GM21423 (cell line): Measurements from ENCODE around the gene RNF44.
"Not testable (repeated sequence)": the region's sequence is repeated elsewhere in the genome, so short reads cannot be mapped to it uniquely, and the experiment has no call there.

Source experiments
- ATAC-seq: cut with Tn5 transposase; IDR thresholded peaks from one replicate; pipeline ENCODE4 v1.9.1; 2021; ENCODE audit warnings: mild to moderate bottlenecking, moderate library complexity; ENCODE audit not compliant: unreplicated experiment

Gene RNF44

DNA sequence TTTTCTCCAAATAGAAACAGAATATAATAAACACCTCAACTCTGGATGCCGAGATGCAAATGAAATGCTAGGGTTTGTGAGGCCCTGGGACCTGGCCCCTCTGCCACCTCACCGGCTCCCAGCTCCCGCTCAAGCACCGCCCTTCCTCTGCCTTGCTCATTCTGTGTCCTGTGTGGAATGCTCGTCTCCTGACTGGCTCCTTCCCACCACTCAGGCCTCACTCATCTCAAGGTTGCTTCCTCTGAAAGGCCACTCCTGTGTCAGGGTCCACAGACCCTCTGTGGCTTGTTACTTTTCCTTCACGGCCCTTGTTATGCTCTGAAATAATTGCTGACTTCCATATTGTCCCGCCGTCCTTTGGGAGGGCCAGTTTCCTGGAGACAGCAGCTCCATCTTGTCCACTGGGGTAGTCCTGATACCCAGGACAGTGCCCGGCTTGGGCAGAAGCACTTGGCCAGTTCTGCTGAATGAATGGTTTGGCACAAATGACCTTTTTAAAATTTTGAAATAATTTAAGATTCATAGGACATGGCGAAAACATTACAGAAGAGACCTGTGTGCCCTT is 15.4 kb downstream of the RNF44 start:
- ATAC-seq: no peak

DNA sequence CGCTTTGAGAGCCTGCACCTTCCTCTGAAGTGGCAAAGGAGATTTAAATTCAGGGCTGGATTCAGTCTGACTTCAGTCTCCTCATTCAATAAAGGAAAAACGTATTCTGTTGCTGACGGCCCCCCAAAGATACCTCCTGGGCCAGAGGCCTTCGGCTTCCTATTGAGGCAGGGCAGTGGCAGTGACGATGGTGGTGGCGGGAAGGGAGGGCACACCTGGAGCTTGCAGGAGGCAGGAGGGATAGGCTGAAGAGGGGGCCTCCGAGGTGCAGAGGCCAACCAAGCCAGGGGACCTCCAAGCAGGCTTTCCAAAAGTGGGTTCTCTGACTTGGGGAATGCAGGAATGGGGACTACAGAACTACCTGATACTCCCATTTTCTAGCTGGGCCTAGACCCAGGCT is 15.9 kb downstream of the RNF44 start:
- ATAC-seq: no peak

DNA sequence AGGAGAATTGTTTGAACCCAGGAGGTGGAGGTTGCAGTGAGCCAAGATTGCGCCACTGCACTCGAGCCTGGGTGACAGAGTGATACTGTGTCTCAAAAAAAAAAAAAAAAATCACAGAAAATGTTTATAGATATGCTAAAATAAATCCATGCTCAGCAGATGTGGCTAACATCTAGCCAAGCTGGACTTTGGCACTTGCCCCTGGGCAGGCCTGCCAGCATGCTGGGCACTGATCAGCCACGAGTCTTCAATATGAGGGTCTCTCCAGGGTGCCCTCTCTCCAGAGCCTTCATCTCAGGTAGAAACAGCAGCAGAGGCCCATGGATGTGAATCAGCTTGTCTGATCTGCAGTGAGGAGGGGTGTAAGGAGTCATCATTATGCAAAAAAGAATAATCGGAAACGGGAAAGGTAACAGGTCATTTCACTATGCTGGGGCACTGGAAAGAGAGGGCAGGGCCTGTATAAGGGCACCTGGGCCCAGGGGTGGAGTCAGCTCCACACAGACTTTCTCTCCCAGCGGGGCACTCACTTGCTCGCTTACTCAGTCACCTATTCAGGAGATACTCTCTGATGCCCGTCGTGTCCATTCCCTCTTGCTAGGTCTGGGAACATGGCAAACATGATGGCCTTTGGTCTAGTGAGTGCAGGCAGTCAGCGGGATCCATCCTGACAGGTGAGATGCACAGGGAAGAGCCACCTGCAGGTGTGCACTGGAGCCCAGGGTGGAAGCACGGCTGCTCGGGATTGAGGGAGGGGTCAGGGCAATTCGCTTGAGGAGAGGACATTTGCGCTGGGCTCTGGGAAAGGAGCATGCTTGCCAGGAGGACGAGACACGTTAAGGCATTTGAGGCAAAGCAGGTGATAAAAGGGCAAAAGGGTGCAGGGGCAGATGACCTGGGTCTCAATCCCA is 17.1 kb downstream of the RNF44 start:
- no peak for ATAC-seq

DNA sequence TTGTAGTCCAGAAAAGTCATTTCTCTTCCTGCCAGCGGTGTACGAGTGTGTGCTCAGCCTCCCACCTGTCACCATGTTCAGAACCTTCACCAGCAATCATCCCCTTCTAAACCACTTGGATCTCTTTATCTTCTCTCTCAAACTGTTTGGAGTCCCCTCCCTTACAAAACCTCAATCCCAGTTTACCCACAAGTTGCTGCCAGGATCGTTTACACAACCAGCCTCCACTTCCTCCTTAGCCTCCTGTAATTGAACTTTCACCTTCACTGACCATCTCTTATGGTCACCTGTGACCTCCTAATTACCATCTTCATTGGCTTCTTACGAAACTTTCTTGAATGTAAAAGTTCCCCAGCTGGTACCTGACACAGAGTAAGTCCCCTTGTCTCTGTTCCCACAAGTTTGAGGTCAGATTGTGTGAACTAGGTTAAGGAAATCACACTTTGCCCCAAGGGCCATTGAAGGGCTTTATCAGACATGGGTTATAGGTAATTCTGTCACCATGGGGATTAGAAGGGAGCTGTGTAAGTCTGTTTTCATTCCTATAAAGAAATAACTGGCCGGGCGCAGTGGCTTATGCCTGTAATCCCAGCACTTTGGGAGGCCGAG is 20.0 kb downstream of the RNF44 start:
- ATAC-seq: no peak

DNA sequence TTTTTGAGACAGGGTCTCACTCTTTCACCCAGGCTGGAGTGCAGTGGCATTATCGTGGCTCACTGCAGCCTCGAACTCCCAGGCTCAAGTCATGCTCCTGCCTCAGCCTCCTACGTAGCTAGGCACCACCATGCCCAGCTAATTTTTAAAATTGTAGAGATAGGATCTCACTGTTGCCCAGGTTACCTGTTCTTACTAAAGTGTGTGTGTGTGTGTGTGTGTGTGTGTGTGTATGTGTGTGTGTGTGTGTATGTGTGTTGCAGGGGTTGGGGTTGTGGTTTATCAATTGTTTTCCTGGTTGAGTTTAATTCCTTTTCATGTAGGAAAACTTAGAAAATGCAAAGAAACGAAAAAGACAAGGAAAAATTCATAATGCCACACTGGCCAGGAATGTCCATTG is 21.8 kb downstream of the RNF44 start:
- ATAC-seq: no peak

DNA sequence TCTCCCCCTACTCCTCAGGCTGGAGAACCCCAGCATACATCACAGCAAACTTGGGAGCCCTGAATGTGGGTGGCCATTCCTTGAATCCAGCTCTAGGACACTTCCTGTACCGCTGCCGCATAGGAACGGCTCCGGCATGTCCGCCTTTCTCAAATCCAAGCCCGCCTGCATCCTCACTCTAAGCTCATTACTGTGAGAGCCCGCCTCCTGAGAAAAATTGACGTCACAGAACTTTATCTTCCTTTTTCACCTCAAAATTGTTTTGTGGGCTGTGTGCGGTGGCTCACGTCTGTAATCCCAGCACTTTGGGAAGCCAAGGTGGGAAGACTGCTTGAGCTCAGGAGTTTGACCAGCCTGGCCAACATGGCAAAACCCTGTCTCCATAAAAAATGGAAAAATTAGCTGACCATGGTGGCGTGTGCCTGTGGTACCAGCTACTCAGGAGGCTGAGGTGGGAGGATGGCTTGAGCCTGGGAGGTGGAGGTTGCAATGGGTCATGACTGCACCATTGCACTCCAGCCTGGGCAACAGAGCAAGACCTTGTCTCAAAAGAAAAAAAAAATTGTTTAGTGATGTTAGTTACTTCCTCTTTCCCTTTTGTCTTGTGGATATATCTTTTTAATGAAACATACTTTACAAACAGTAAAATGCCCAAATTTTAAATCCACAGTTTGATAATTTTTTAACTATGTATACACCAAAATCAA is 22.8 kb downstream of the RNF44 start:
- no peak for ATAC-seq

DNA sequence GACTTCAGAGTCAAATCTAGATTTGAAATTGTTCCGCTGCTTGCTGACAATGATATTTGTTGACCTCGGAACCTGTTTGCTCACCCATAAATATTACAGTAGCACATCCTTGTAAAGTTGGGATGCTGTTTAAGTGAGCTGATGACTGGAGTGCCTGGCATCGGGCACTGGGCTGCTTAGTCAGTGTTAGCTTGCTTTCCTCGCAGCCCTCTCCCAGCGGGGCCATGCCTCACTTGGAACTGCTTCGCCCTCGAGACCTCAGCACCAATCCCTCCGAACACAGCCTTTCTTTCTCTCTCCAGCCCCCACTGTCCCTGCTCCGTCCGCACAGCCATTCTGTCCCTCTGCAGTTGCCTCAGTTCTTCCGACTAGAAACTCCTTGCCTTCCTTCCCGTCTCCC is 23.4 kb downstream of the RNF44 start:
- no peak for ATAC-seq

DNA sequence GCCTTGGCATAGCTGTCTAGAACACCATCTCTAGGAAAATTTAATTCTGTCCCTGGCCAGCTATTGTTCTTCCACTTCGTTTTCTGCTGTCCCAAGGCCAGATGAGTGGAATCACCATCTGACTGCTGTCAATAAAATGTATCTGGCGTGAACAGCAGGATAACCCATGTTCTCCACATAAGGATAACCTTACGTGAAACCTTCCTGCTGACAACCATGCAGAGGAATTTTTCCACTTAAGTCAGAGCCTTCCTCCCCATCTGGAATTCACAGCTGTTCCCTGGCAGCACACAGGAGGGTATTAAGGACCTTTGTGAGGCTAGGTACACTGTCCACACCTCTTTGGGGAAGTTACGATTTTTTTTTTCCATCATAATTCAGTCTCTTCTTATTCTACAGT is 28.6 kb downstream of the RNF44 start:
- no peak for ATAC-seq

DNA sequence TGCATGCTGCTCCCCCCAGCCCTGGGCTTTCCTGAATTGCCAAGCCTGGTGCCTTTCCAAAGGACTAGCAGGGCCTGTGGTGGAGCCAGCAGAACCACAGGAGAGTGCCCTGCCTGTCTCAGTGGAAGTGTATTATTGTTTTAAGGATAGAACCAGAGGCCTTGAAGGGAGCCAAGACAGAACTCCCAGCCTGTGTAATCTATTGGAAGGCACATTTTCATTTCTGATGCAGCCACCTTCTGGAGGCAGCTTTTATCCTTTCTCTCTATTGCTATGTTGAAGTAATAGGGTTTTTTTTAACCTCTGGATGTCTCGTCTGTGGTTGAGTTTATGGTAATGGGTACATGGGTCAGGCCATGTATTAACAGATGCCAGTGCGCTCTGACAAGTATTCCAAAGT is 29.3 kb downstream of the RNF44 start:
- ATAC-seq: no peak

DNA sequence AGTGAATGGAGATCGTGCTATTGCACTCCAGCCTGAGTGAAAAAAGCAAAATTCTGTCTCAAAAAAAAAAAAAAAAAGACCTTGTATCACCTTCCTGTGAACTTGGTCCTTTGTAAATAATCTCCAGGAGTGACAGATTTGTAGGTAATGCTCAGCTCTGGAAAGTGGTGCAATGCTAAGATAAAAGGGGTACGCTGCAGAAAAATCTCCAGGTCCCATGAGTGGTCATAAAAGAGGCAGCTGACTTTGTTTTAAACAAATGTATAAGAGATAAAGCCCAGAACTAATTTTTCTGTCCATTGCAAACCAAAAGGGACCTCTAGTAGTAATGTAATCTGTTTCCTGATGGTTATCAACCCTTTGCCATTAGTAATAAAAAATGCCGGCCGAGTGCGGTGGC is 33.7 kb downstream of the RNF44 start:
- ATAC-seq: no peak

DNA sequence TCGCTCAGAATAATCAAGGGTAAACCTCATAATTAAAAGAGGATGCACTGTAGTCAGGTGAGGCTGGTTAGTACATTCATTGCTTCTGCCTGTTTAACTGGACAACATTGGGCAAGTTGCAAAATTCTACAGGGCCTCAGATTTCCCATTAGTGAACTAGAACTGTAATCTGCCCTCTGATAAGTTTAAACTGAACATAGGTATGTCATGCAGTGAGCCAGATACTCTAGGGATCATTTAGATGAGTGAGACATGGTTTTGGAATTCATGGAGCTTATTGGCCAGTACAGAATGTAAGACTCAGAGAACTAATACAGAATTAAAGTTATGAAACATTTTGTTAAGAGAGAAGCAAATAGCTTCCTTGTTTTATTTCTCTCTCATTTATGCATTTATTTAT is 35.9 kb downstream of the RNF44 start:
- ATAC-seq: no peak

DNA sequence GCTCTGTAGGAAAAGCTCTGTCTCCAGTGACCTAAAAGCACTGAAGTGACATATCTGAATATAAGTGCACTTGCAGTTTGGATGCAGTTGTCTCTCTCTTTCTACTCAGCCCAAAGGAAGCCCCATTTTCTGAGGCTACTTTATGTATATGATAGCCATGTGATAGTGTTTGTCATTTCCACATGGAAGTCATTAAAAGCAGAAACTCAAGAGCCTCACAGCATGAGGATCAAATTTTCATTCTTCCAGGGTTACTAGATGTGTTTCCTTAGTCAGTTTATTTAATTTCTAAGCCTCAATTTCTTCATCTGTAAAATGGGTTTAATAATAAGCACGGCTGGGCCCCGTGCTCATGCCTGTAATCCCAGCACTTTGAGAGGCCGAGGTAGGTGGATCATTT is 36.7 kb downstream of the RNF44 start:
- ATAC-seq: no peak

DNA sequence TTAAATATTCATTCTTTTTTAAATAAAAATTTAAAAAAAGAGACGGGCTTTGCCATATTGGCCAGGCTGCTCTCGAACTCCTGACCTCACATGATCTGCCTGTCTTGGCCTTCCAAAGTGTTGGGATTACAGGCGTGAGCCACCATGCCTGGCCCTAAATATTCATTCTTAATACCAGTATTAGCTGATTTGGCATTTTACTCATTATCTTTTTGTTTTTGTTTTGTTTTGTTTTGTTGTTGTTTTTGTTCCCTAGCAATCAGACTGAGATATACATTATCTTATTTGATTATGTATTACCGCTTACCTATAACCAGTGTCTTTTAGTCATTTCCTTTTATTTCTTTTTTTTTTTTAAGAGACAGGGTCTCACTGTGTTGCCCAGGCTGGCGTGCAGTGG is 37.9 kb downstream of the RNF44 start:
- ATAC-seq: no peak

DNA sequence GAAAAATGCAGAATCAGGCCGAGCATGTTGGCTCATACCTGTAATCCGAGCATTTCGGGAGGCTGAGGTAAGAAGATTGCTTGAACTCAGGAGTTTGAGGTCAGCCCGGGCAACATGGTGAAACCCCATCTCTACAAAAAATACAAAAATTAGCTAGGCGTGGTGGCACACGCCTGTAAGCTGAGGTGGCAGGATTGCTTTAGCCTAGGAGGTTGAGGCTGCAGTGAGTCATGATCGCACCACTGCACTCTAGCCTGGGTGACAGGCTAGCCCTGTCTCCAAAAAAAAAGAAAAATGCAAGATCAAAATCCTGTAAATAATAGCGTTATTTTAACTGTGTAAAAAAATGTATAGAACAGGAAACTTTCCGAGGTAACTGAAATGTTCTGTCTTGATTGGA is 39.4 kb downstream of the RNF44 start:
- no peak for ATAC-seq

DNA sequence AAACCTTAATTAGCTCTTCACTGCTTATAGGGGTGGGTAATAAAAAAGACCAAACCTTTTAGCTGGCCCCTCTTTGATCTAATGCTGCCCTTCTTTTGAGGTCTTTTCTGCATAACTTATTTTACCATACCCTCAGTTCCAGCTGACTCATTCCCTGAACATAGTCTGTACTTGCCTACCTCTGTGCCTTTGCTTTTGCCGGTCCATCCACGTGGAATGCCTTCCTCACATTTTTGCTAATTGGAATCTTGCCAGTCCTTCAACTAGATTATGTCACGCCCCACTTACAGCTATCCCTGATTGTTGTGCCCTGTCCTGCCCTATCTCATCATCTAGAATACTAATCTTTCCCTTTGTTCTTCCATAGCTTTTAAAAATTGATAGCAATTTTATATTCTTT is 44.8 kb downstream of the RNF44 start:
- no peak for ATAC-seq

DNA sequence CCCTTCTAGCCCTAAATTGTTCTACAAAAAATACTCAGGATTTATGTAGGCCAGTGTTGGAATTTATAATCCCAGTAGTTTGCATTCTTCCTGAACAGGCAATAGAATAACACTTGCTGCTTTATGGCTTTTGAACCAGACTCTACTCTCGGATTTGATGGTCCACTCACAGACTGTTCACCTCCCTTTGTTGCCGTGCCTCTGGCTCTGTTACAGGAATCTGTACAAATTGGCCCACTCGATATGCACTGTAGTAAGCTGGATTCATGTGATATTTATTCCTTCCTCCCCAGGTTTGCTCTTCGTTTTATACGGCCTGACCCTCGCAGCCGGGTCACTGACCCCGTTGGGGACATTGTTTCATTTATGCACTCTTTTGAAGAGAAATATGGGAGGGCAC is 45.3 kb downstream of the RNF44 start:
- no peak for ATAC-seq

DNA sequence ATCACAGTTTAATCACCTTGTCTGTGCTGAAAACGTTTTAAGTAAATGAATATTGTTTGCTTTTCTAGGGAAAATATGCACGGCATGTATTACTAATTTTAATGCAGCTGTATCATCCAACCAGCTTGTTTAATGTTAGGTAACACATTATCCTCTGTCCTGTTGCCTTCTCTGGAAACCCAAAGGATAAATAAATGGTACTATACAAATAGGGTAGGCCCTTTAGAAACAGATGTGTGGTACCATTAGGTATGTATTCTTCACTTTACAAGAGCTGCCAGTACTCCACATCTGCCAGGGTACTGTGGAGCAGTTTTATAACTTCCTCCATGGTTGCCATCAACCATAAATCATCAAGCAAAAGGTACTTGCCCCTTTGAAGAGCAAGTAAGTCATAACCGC is 46.1 kb downstream of the RNF44 start:
- ATAC-seq: no peak

DNA sequence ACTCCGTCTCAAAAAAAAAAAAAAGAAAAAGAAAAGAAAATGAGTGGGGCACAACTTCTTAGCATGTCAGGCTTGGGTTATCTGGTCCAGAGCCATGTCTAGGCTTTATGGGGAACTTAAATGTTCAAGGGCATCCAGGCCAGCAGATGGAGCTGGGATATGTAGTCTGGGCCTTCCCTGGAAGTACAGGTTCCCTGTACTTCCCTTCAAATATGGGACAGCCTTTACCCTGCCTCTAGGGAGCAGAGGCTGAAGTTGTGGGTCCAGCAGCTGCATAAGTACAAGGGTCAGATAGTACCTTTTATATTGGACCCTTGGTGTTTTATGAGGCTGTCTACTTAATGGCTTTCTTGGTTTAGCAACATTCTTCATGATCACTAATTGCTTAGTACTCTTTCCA is 46.9 kb downstream of the RNF44 start:
- ATAC-seq: no peak

DNA sequence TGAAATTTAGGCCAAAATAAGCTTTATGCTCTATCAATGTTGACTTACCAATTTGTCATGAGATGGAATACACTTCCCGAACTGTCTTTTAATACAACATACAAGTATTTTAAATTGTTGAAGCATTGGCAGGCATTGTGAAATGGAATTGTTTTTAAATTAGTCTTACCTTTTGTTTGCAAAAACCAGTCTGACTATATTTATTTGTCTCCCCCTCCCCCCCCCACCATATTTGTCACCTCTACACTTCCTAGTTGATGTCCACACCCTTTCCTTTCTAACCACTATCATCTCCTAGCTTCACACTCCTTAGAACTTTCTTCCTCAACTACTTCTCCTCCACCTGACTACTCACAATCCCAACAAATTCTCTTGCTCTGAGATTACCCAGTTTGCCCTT is 48.1 kb downstream of the RNF44 start:
- no peak for ATAC-seq

DNA sequence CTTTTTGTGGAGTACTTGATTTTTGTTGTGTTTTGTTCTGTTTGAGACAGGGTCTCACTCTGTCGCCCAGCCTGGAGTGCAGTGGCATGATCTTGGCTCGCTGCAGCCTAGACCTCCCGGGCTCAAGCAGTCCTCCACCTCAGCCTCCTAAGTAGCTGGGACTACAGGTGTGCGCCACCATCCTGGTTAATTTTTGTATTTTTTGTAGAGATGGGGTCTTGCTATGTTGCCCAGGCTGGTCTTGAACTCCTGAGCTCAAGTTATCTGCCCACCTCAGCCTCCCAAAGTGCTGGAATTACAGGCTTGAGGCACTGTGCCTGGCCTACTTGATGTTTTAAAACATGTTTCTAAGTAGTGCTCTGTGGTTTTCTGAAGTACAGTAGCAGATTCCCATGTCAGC is 50.0 kb downstream of the RNF44 start:
- ATAC-seq: not testable (repeated sequence)

DNA sequence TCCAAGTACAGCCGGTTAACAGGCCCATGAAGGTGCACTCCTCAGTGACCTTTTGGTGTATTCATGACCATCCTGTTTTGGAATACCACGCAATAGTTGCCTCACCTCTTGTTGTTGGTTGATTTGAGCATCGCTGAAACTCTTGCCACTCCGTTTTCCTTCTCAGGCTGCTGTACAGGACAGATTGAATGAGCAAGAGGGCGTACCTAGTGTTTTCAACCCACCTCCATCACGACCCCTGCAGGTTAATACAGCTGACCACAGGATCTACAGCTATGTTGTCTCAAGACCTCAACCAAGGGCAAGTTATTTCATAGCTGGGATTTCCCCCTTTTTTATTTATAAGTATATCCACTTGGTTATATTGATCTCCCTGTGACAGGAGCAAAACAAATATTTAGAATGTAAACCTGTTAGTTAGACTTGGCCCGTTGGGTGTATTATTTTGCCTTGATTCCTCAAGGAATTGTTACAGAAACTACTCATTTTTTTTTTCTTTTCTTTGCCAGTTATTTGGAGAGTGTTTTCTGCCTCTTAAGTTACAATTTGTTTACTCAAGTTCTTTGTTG is 50.9 kb downstream of the RNF44 start:
- ATAC-seq: no peak
